ENCODE measurements around the gene SMCP.

Gene SMCP

DNA sequence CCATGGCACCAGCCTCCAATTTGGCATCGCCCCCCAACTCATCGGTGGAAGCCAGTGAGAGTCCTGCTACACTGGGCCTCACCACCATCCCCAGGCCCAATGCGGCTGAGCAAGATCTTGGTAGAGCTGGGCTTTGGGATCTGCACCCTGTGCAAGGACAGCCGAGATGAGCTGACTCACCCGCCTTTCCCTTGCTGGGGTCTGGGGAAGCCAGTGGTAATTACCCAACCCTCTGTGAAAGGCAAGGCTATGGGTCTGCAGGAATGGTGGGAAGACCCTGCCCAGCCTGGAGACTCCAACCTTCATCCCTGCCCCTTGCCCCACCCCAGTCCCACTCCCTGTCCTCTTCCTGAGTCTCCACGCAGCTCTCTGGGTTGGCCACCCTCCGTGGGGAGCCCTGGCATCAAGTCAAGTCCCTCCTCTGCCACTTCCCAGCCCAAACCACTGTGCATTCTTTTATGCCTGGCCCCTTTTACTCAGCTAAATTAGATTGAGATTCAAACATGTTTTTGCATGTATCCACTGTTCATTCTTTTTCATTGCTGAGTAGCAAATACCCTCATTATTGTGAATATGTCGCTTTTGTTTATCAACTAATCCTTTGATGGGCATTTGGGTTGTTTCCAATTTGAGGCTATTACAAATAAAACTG lies 8.8 kb downstream of the SMCP start:
- DNase-seq (ENCODE audit: low read depth): no peak

DNA sequence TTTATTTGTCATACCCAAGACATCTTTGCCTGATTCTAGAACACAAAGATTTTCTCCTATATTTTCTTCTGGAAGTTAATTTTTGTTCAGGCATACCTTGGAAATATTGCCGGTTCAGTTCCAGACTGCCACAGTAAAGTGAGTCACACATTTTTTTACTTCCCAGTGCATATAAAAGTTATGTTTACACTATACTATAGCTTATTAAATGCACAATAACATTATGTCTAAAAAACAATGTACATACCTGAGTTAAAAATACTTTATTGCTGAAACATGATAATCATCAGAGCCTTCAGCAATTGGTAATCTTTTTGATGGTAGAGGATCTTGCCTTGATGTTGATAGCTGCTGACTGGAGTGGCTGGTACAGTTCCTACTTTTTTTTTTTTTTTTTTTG lies 10.0 kb downstream of the SMCP start:
- no peak for DNase-seq (ENCODE audit: low read depth)

DNA sequence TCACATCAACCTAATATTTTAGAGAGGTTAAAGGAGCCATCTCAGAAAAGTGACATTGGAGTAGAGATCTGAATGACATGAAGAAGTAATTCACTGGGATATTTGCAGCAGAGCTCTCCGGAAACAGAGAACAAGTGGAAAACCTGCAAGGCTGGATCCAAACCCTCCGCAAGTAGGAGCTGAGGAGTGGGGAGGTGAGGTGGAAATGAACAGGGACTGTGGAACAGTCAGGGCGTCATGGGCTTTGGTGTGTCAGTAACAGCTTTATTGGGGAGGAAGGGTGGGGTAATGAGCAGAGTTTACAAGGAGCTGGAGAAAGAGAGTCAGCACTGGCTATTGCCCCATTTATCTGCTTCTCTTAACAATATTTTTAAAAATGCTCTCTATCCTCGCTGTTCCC lies 20.9 kb downstream of the SMCP start:
- no peak for DNase-seq (ENCODE audit: low read depth)

DNA sequence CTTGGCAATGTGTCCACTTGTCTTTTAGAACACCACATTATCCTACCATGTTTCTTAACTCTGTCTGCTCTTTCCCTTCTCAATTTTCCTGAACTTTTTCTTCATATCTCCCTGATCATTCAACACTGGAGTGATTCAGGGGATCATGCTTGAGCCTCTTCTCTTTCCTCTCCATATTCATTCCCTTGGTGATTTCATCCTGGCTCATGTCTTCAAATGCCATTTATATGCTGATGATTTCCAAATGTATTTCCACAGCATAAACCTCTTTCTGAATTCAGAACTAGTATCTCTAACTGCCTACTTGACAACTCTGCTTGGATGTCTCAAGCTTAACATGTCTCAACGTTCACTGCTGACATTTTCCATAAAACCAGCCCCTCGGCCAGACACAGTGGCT lies 21.8 kb downstream of the SMCP start:
- DNase-seq (ENCODE audit: low read depth): no peak

DNA sequence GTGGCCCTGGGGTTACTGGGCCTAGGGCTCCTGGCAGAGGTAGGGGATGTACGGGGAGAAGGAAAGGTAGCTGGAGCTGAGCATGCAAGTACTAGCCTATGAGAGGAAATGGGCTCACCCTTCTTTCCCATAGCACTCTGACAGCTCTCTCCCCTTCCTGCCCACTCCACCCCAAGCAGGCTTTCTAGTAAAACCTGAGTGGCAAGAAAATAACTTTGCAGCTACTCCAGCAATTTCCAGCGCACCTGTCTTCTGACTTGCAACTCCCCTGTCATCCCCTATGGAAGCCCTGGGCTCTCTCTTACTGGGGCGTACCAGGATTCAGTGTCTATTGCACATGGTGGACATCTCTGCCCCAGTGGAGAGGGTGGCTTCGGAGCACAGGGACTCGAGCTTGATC lies 23.5 kb downstream of the SMCP start:
- no peak for DNase-seq (ENCODE audit: low read depth)

DNA sequence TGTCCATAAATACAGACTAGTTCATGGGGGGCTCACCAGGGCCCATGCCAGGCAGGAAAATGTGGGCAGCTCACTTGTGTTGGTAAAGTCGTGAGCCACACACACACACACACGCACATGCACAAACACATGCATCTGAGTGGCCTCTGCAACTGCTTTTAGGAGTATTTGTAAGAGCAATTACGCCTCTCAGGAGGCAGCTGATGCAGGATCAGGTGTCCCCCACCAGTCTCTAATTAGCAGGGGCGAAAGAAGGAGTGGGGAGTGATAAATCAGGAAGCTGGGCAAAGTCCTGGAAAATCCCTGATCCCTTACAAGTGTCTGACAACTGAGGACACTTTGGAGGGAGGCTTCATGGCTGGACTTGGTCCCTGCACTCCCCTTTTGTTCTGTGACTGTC lies 24.5 kb downstream of the SMCP start:
- no peak for DNase-seq (ENCODE audit: low read depth)

DNA sequence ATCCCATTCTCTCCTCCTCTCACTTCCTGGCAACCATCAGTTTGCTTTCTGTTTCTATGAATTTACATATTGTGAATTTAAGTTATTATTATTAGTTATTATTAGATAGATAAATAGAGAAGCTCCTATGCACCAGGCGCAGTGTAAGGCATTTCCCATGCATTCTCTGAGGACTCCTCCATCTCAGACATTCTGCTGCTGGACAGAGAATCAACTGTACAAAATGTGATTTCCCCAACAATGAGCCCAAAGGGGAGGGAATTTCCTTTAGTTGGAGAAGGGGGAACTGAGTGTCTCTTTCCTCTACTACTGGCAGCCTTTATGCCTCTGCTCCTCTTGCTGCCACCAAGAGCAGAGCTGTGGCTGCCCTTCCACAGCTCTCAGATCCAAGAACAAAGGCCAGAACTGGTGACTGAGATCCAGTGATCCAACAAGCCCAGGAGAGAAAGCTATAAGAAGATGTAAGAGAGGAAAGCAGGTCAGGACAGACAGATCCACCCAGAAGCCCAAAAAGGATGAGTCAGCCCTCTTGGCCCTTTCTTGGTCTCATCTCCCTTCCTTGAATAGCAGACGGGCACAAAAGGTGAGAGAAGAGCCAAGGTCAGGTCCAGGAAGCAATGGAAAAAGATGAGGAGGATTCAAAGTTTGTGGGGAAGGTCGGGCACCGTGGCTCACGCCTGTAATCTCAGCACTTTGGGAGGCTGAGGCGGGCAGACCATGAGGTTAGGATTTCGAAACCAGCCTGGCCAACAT lies 26.7 kb downstream of the SMCP start:
- DNase-seq (ENCODE audit: low read depth): no peak

DNA sequence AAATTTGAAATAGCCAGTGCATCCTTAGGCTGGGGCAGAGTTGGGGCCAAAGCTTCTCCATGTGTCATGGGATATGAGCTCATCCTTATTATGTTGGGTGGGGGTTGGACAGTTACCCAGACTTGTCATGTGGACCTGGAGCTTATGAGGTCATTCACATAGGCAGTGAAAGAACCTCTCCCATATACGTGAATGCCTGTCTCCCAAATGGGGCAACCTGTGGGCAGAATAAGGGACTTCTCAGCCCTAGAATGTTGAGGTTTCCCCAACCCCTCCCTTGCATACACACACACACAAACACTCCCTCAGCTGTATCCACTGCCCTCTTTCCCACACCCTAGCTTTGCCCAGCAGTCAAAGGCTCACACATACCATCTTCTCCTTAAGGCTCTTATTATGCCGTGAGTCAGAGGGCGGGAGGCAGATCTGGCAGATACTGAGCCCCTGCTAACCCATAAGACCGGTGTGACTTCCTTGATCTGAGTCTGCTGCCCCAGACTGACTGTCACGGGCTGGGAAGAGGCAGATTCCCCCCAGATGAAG lies 28.0 kb downstream of the SMCP start:
- no peak for DNase-seq (ENCODE audit: low read depth)

DNA sequence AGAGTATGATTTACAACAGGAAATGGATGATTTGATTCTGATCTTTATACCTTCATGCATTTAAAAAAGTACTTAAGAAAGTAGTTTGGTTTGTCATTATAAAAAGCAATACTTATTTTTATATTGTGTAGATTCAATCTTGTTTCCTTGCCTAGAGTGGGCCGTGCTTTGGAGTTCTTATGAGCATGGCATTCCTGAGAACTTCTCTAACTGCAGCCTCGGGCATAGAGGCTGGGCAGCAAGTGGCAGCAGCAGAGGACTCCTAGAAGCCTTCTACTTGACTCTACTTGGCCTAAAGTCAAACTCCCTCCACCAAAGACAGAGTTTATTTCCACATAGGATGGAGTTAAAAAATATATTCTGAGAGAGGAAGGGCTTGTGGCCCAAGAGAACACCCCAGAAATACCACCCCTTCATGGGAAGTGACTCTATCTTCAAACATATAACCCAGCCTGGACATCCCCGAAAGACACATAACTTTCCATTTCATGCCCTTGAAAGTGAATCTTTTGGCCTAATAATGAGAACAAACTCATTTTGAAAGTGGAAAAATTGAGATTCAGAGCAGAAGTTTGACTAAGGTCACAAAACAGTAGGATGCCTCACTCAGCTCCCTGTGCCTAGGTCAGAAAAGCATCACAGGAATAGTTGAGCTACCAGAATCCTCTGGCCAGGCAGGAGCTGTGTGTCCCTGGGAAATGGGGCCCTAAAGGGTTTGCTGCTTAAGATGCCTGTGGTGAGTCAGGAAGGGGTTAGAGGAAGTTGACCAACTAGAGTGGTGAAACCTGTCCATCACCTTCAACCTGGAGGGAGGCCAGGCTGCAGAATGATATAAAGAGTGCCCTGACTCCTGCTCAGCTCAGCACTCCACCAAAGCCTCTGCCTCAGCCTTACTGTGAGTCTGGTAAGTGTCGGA lies 29.8 kb downstream of the SMCP start, which contains the start of gene IVL:
Gene IVL (plus strand): TSS at position 861 of the 916 bp plus-strand sequence. CDS start 1,252 bp downstream, outside the sequence.
- DNase-seq (ENCODE audit: low read depth): no peak

DNA sequence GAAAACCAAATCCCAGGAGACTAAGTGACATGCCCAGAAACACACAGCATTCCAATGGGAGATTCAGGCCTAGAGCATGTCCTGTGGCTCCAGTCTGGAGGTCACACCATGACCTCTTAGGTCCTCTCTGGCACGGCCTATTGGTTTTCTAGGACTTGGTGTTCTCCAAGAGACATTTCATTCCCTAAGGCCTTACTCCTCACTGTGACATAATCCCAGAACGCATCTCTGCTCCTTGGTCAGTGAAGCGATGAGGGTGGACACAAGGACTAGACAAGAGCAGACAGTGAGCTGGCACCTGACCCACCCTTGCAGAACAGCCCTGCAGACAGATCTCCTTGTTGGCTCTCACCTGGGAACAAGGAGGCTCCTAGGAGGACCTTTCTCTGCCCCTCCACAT lies 31.1 kb downstream of the SMCP start:
- DNase-seq (ENCODE audit: low read depth): no peak

DNA sequence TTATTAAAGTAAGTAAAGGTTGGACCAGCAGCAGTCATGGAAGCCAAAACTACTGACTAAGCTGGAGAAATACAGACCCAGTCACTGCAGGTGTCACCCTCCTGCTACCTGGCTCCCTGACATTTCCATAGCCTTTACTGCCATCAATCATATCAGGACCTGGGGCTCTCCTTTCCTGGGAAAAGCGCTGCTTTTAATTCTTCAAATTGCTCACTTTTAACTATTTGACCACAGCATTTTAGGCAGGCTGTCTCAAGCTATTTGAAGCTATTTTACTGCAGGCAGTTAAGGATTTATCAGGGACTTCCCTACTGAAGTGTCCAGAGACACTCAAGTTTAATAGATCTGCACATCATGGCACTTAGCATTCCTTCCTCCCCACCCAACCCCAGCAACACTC lies 34.3 kb downstream of the SMCP start:
- DNase-seq (ENCODE audit: low read depth): no peak

DNA sequence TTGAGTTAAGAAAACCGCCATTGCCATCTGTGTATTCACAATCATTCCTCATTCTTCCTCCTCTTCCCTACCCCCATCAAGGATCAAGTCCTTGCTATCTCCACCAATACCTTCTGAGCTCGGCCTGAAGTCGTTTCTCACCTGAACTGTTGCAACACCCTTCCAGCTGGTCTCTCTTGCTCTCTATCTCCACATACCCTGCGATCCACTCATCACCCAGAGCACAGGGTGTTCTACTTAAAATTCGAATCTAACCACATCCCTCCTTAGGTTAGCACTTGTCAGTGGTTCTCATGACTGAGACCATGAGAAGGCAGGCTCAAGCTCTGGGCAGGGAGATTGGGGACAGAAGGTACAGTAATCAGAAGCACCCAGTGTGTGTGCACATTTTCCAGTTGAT lies 34.8 kb downstream of the SMCP start:
- no peak for DNase-seq (ENCODE audit: low read depth)

DNA sequence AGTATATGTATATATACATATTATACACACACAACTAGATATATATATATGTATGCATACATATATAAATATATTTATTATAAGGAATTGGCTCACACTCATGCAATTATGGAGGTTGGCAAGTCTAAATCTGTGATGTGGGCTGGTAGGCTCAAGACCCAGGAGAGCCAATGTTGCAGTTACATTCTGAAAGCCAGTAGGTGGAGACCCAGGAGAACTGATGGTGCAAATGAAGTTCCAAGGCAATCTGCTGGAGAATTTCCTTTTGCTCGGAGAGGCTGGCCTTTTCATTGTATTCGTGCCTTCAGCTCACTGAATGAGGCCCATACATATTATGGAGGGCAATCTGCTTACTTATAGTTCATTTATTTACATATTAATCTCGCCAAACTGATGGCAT lies 39.7 kb downstream of the SMCP start:
- no peak for DNase-seq (ENCODE audit: low read depth)

DNA sequence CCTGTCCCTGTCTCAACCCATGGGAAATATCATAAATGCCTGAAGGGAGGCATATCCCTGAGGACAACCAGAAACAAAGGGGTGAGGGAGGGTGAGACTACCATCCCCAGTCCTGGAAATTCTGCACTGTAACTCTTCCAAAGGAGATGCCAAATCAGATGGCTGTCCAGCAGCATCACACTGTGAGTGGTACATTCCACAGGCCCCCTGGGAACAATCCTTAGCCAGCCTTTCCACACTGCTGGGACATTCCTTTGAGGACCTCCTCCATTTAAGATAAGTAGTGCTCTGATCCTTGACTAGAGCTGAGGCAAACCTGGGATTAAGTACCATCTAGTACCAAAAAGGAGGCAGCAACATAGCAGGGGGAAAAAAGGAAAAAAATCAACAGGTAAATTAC lies 40.9 kb downstream of the SMCP start:
- no peak for DNase-seq (ENCODE audit: low read depth)

DNA sequence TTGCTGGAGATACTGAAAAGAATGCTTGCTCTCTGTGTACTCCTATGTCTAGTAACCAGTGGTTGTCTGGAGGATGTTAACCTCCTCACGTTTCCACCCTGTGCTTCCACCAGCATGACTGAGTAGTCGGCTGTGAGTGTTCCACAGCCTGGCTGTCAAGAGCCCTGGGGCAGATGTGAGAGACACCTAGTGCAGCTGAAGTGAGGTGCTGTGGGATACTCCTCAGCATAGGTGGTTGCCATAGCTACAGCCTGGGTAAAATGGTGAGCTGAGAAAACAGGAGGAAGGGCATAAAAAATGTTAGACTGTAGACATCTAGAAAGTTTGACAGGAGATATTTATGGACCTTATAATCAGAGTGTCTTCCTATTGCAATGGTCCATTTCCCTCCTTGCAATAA lies 46.1 kb downstream of the SMCP start:
- no peak for DNase-seq (ENCODE audit: low read depth)

DNA sequence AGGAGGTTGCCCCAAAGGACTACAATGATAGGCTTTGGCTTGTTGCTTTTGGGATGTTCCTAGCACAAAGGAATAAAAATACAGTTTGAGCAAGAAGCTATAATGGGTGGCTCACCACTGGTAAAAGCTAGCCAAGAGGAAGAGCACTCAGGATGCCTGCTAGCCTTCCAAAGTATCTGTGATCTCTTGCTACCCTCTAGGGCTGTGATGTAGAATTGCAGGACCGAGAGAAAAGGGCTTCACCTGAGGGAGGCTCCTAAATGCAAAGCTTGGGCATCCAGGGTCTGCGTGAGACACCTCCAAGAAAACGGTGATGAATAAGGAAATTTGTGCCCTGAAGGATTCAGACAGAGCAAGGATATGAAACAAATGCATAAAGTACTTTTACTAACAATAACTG lies 48.0 kb downstream of the SMCP start:
- no peak for DNase-seq (ENCODE audit: low read depth)

DNA sequence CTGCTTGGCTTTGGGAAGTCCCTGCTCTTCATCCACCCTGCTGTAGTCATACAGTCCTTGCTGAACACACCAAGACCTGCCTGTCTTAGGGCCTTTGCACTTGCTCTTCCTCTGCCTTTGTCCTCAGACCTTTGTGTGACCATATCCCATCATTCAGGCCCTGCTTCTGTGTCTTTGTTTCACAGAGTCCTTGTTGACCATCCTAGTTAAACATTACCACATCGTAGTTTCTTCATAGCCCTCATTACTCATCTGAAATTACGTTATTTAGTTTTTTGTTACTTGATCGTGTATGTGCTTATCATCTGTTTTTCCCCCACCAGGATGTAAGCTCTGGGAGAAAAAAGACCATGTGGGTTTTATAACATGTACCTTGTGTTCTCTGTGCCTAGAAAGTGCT lies 50.5 kb downstream of the SMCP start:
- no peak for DNase-seq (ENCODE audit: low read depth)

DNA sequence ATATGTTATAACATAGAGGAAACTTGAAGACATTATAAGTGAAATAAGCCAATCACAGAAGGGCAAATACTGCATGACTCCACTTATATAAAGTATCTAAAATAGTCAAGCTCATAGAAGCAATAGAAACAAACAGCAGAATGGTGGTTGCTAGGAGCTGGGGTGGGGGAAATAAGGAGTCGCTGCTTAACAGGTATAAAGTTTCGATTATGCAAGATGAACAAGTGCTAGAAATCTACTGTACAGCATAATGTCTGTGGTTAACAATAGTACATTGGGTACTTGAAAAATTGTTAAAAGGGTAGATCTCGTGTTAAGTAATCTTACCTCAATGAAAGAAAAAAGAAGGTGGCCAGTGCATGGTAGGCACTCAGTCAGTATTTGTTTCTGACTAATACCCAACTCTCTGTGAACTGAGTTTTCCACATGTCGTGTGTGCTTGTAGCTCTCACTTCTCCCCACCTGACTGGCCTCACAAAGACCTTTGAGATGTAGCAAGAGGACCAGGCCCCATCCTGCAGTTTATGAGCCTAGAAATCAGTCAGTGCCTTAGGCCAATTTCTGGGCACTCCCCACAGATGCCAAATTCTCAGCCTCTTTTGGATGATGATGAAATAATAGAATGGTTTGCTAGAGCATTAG lies 54.2 kb downstream of the SMCP start:
- DNase-seq (ENCODE audit: low read depth): no peak

DNA sequence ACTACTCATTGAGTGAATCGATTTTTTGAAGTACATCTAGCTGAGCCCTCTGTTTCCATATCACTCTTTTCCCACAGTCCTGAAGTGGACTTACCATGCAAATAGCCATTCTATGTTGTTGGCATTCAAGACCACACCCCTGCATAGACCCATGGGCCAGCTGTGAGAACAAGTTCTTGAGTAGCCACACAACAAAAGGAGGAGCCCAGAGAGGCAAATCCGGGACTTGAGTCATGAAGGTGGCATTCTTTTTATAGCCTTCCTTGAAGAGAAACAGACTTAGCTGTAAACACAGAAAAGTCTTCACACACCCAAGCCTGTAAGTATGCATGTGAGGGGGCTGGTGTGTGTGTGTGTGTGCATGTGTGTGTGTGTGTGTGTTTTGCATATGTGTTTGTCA lies 55.1 kb downstream of the SMCP start:
- no peak for DNase-seq (ENCODE audit: low read depth)

Data from stimulated activated CD4-positive, alpha-beta T cell treated with anti-CD3 and anti-CD28 coated beads, Interleukin-2, amount 100 ng/mL, for 4 hours (primary cell).